ENCODE results near the gene SLC16A1. TPM values are rescaled to one million over a fixed set of nuclear protein-coding genes. Genes with fewer than 3 reads are reported as not detected.

Gene SLC16A1
- total RNA-seq, 4 donors from 2014 or later: 3.3 to 6.2 (median 5.5) TPM

DNA sequence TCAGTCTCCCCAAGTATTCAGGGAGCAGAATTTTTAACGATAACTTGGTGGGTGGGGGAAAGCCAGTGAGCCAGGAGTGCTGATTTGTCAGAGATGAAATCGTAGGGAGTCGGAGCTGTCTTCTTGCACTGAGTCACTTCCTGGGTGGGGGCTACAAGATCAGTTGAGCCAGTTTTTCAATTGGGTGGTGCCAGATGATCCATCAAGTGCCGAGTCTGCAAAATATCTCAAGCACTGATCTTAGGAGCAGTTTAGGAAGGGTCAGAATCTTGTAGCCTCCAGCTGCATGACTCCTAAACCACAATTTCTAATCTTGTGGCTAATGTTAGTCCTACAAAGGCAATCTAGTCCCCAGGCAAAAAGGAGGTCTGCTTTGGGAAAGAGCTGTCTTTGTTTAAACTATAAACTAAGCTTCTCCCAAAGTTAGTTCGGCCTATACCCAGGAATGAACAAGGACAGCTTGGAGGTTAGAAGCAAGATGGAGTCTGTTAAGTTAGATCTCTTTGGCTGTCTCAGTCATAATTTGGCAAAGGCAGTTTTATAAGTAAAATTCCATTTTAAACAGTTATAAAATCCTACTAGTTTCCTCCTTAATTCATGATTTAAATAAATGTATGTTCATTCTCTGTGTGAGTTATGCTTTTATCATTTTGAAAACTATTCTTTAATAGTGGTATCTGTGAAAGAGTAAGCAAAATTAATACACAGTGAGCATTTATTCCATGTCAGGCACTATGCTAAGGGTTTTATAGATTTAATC lies 51.7 kb downstream of the SLC16A1 start:
- intact Hi-C loops (cut with DNase I): no loop called here
- 72 to 79% methylated on average over 5 of the region's 5 CpGs for WGBS, 2 donors
- Histone ChIP-seq H3K9me3 (no peaks in the 10 kb centered on the region), H3K4me3 (replicated peaks in 1 of 3) (no peak overlapping the region), H3K27me3 (no peaks in the 10 kb centered on the region), H3K36me3 (no peaks in the 10 kb centered on the region), H3K4me1 (peaks cover 0 to 6% of the 10 kb centered on the region in 2 donors), H3K27ac (no peak overlapping the region)
- no peak for DNase-seq
- no peak for TF ChIP-seq POLR2A (IDR thresholded peaks at IDR 0.05)
- TF ChIP-seq, protein P1, sequence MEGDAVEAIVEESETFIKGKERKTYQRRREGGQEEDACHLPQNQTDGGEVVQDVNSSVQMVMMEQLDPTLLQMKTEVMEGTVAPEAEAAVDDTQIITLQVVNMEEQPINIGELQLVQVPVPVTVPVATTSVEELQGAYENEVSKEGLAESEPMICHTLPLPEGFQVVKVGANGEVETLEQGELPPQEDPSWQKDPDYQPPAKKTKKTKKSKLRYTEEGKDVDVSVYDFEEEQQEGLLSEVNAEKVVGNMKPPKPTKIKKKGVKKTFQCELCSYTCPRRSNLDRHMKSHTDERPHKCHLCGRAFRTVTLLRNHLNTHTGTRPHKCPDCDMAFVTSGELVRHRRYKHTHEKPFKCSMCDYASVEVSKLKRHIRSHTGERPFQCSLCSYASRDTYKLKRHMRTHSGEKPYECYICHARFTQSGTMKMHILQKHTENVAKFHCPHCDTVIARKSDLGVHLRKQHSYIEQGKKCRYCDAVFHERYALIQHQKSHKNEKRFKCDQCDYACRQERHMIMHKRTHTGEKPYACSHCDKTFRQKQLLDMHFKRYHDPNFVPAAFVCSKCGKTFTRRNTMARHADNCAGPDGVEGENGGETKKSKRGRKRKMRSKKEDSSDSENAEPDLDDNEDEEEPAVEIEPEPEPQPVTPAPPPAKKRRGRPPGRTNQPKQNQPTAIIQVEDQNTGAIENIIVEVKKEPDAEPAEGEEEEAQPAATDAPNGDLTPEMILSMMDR (IDR thresholded peaks at IDR 0.05): no peak

DNA sequence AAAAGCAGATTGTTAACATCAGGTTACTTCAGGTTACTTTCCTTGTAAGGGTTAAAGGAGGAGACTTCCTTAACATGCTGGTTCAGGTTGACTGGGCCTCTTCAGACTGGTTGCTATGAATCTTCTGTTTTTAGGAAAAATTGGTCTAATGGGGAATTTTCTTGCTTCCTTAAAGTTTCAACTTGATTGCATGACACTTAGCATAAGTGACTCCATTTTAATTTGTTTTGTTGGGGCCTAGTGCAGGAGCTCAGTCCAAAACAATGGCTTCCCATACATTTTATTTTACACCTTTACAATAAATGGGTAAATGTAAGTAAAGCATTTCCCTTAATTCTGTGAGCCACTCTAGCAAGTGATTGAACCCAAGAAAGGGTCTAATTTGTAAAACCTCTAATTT lies 53.8 kb downstream of the SLC16A1 start:
- no peak for DNase-seq
- Histone ChIP-seq H3K36me3 (no peaks in the 10 kb centered on the region), H3K27me3 (no peaks in the 10 kb centered on the region), H3K27ac (no peak overlapping the region), H3K9me3 (no peaks in the 10 kb centered on the region), H3K4me3 (replicated peaks in 1 of 3) (no peak overlapping the region), H3K4me1 (peaks cover 0 to 6% of the 10 kb centered on the region in 2 donors)
- intact Hi-C loops (cut with DNase I): no loop called here
- TF ChIP-seq, protein P1 (IDR thresholded peaks at IDR 0.05): no peak
- no peak for TF ChIP-seq POLR2A (IDR thresholded peaks at IDR 0.05)

DNA sequence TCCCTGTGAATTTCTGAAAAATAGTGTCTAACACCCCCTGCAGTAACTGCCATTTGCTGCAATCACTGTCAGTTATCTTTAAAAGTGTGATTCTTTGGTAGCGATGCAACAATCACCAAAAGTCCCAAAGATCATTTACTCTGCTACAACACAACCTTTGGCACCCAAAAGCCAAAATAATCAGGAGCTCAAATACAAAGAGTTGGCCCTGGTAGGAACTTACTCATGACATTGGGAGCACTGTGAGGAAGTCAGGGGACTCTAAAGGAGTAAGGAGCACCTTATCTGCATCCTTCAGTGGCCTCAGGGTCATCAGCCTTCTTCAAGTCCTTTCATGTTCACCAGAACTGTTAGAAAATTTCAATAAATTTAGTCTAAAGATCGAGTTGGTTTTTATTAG lies 54.6 kb downstream of the SLC16A1 start:
- Histone ChIP-seq H3K4me1 (peaks cover 0 to 6% of the 10 kb centered on the region in 2 donors), H3K36me3 (no peaks in the 10 kb centered on the region), H3K27ac (no peak overlapping the region), H3K4me3 (replicated peaks in 1 of 3) (no peak overlapping the region), H3K27me3 (no peaks in the 10 kb centered on the region), H3K9me3 (no peaks in the 10 kb centered on the region)
- 89 to 93% methylated on average over 2 of the region's 2 CpGs for WGBS, 2 donors
- DNase-seq: no peak
- TF ChIP-seq, protein P1 (IDR thresholded peaks at IDR 0.05): no peak
- no peak for TF ChIP-seq POLR2A (IDR thresholded peaks at IDR 0.05)
- intact Hi-C loops (cut with DNase I): no loop called here

DNA sequence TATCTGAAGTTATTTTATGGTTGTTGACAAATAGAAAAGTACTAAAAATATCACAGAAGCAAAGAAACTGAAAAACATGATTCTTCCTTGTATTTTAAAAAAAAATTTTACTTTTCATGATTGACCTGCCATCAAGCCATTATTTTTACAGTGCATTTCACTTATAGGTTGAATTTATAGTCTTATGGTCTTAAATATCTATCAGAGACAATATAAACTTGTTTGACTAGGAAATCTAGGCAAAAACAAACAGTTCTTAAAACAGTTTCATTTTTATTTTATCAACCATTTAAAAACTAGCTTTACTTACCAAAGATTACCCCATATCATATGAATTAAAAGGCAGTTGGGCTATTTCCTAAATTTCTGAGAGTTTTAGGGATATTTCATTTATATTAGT lies 59.2 kb downstream of the SLC16A1 start:
- H3K4me3 ChIP-seq (replicated peaks in 1 of 3): no peak overlapping the region
- H3K27ac ChIP-seq: no peak overlapping the region
- H3K4me1 ChIP-seq: no peaks in the 10 kb centered on the region
- H3K27me3 ChIP-seq: no peaks in the 10 kb centered on the region
- TF ChIP-seq, protein P1 (IDR thresholded peaks at IDR 0.05): no peak
- no peak for TF ChIP-seq POLR2A (IDR thresholded peaks at IDR 0.05)
- no peaks in the 10 kb centered on the region for H3K9me3 ChIP-seq
- DNase-seq: no peak
- no peaks in the 10 kb centered on the region for H3K36me3 ChIP-seq
- intact Hi-C loops (cut with DNase I): no loop called here

DNA sequence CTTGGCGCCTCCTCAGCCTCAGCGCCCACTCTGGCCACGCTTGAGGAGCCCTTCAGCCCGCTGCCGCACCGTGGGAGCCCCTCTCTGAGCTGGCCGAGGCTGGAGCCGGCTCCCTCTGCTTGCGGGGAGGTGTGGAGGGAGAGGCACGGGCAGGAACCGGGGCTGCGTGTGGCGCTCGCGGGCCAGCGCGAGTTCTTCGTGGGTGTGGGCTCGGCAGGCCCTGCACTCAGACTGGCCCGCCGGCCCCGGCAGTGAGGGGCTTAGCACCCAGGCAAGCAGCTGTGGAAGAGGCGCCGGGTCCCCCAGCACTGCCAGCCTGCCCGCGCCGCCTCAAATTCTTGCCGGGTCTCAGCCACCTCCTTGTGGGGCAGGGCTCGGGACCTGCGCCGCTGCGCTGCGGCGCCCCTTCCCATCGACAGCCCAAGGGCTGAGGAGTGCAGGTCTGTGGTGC lies 61.4 kb downstream of the SLC16A1 start:
- Histone ChIP-seq H3K9me3 (no peaks in the 10 kb centered on the region), H3K27ac (no peak overlapping the region), H3K36me3 (no peaks in the 10 kb centered on the region), H3K4me3 (replicated peaks in 1 of 3) (no peak overlapping the region), H3K27me3 (no peaks in the 10 kb centered on the region), H3K4me1 (no peaks in the 10 kb centered on the region)
- TF ChIP-seq, protein P1 (IDR thresholded peaks at IDR 0.05): no peak
- no peak for TF ChIP-seq POLR2A (IDR thresholded peaks at IDR 0.05)
- intact Hi-C loops (cut with DNase I): no loop called here
- WGBS, 2 donors: 93 to 96% methylated on average over 3 to 23 of the region's 35 CpGs
- DNase-seq: no peak

Data from thyroid gland (tissue), 4 donors.